GDM1 (cell line): ENCODE data around the gene PXT1.
A peak's percentile ranks its signal among the peaks of the same experiment; 100 is the strongest.
"Not testable (repeated sequence)": the region's sequence is repeated elsewhere in the genome, so short reads cannot be mapped to it uniquely, and the experiment has no call there.

ENCODE experiments used
- DNase-seq: peaks from one replicate; lab custom pipeline; 2025; lab: John Stamatoyannopoulos, UW

The PXT1 gene

DNA sequence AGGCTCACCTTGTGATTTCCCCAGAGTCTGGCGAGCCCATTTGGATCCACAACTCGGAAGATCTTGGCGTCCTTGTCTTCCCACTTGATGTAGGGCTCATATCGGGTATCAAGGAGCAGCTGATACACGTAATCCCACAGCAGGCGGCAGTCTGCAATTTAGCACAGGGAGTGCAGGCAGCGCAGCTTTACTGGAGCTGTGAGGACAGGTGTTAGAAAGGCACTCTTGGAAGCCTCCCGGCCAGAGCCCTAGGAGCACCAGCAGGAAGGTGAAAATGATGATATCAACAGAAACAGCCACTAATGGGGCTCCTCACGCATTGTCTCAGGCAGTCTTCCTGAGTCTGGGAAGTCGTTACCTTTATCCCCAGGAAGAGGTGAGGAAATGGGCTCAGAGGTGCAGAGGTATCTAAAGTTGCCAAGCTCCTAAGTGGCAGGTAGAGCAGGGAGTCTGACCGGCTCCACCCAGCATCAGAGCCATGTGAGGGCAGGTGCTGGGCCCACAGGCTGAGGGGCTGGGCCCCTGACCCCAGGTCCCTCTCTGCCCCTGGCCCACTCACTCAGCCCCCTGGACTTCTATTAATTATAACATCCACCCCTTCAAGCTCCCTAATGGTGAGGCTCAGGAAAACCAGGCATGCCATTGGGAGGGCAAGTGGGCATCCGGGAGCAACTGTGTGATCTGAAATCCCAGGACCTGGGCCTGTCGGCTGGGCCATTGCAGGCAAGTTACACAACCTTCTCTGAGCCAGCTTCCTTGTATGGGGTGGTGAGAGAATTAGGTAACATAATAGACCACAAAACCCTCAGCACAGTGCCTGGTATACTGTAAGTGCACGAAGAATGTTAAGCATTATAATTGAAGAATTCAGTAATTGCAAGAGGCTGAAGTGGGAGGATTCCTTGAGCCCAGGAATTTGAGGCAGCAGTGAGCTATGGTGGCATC, 73.5 kb downstream of the PXT1 start:
- no peak for DNase-seq

DNA sequence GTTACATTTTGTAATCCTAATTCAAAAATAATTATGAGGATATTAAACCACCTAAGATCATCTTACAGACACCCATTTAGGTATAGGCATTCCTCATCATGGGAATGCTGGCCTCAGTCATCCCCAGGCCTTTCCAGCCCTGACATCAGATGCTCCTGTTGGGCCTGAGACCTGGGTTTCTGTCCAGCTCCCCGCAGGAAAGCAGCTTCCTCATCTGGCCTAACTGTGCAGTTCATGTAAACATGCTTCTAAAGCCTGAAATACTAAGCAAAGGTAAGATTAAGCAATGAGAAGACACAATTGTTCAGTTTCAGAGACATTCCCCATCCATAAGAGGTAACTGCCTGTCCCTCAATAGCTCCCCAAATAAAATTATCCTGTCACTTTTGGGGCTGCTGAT, 74.2 kb downstream of the PXT1 start:
- DNase-seq, result no peak

DNA sequence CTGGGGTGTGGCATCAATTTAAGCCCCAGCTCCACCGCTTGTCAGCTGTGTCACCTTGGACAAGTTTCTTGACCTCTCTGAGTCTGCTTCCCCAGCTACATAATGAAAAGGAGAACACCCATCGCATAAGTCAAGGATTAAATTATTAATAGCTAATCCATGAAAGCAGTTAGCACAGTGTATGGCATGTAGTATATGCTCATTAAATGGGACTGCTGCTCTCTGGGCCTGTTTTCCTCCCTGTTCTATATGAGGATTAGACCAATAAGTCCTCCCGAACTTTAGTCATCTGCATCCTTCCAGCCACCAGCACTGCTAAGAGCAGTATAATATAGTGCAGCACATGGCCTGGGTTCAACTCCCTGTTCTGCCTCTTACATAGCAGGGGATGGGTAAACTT, 74.9 kb downstream of the PXT1 start:
- DNase-seq, result no peak

GRCh38 chr6:36364669-36365479, 77.8 kb downstream of the PXT1 start:
- DNase-seq, result no peak

GRCh38 chr6:36364061-36364635, 78.5 kb downstream of the PXT1 start:
- DNase-seq, result not testable (repeated sequence)

- not testable (repeated sequence) for DNase-seq
These were observed 79.3 kb downstream of the PXT1 start for GRCh38 chr6:36363371-36363752.

GRCh38 chr6:36362551-36363370, 79.9 kb downstream of the PXT1 start:
- DNase-seq, result peak; percentile 32

DNA sequence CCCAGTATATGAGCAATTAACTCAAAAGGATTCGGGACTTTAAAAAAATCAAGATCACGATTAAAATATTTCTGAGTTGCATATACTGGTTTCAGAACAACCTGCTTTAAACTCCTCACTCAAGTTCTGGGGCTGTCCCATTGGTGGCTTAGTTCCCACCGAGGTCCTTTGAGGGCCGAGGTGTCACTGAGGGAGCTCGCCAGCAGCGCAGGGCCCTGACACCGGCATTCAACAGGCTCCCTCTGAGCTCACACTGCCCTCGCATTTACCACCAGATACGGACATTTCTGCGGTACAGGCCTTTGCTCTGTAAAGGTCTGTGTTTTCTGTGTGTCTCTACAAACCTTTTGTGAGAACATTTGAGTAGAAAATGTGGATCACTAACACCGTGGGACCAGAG, 81.6 kb downstream of the PXT1 start:
- DNase-seq, result no peak

- peak; percentile 59 for DNase-seq
These were observed 82.2 kb downstream of the PXT1 start for GRCh38 chr6:36360241-36361054.

DNA sequence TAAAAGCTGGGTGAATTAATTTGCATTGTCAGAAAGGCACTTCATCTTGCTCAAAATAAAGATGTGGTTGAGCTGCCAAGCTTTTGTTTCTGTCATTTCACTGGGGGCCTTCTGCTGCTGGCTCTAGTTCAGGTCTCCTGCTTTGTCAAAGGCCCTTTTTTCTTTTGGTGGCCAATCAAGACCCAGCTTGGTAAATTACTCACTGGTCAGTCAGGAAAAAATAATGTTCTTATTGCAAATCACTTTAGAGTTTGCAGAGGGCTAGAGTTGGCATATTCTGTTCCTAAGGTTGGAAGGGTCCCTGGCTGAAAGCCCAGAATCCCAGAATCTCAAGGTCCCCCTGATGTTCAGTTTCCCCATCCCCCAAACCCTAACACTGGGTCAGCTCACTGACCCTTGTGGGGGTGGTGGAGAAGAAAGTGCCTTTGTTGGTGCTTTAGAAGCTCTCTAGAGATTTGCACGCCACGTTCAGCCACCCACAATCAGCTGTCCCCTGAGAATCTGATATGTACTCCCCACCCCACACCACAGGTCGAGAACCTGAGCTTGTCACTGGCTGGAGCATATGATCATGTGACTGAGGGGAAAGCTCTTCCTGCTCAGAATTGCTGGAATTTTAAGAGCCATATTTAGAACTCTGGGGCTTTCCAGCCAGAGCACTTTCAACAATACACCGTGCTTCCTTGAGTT, 84.3 kb downstream of the PXT1 start:
- no peak for DNase-seq

- DNase-seq, result no peak
These were observed 84.8 kb downstream of the PXT1 start for GRCh38 chr6:36357872-36358225.

GRCh38 chr6:36355819-36356218, 86.8 kb downstream of the PXT1 start:
- DNase-seq, result no peak

GRCh38 chr6:36353411-36353915, 89.2 kb downstream of the PXT1 start:
- no peak for DNase-seq

- no peak for DNase-seq
These were observed 90.0 kb downstream of the PXT1 start for GRCh38 chr6:36352477-36353157.

DNA sequence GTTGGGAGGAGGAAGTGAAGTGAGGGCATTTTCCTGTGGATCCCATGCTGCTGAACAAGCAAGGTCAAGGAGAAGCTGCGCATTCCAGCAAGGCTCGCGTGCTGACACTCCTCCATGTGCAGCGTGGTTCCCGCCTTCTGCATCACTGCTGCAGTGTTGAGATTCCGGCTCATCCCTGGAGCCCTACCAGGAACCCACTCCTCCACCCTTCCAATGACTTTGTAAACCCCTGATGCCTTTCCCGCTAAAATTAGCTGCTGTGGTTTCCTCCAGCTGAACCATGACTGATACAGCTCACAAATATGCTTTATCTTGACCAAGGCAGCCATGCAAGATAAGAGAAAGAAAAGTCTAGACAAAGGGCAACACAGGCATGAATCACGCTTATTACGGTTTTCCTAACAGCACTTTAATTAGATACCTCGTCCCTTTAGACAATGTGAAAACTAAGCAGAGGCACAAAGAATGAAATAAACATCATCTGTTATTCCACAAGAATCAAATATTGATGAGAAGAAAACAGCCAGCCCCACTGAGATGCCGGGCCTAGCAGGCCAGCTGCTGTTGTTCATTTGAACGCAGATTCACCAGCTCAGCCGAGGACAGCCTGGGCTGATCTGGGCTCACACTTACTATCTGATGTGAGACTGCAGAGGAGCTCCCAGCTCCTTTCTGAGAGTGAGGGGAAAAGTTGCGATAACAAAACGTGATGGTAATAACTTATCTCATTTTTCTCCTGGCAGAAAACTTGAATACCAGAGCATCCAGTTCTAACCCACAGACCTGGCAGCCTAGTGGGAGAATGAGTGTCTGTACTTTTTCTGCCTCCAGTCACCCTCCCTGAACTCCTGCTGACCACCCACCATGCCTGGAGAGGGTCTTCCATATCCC, 91.7 kb downstream of the PXT1 start:
- peak; percentile 23 for DNase-seq

DNA sequence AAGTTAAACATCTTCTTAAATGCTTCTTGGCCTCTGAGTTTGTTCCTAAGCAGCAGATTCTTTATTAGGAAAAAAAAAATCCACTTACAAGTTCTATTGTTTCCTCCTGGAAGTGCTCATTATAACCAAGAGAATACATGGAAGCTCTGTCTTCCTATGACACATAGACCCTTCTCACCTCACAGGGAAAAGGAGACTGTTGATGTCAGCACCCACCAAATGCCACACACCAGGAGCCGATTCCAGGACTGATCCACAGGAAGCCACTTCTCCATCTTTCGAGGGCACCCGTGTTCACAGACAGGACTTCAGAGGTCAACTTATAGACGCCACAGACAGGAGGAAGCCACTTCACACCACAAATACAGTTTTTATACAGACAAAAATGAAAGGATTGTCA, 92.6 kb downstream of the PXT1 start:
- no peak for DNase-seq

- DNase-seq, result no peak
These were observed 93.4 kb downstream of the PXT1 start for GRCh38 chr6:36349240-36349639.

DNA sequence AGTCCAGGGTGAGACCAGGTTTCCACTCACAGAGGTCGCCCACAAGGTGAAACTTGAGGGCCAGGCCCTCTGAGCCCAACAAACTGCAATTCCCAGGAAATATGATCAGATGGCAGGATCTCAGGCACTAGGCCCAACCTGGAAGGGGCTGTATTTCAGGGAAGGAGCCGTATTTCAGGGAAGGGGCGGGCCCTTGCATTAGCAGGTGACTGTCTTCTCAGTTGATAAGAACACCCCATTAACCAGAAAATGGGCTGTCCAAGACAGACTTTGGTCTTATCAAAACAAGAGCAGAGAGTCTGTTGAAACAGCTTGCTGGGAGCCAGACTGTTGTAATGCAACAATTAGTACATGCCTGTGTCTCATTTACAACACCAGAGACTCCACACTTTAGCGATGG, 95.0 kb downstream of the PXT1 start:
- DNase-seq, result no peak
